H9 (cell line): ENCODE measurements around the gene GJA9. TPM values are rescaled to one million over a fixed set of nuclear protein-coding genes. Genes with fewer than 3 reads are reported as not detected.

ENCODE experiments used
- DNase-seq: peaks from one replicate; pipeline ENCODE4 v3.0.0-alpha.2; 2017
- H2AFZ ChIP-seq: one replicate; pipeline ENCODE4 v1.6.1; 2013; ENCODE audit warnings: mild to moderate bottlenecking, low read length, control low read depth, moderate library complexity
- H2AK5ac ChIP-seq: 2 replicates; pipeline ENCODE4 v1.6.1; 2013; ENCODE audit warnings: low read length, control low read depth, mixed read lengths; ENCODE audit not compliant: insufficient read length
- H2BK120ac ChIP-seq: one replicate; pipeline ENCODE4 v1.6.1; 2013; ENCODE audit warnings: low read depth, mild to moderate bottlenecking, low read length, control low read depth, inconsistent platforms; ENCODE audit not compliant: poor library complexity, severe bottlenecking
- H2BK12ac ChIP-seq: 2 replicates; pipeline ENCODE4 v1.6.1; 2013; ENCODE audit warnings: low read length, control low read depth, mixed read lengths, low read depth; ENCODE audit not compliant: insufficient read length
- H2BK15ac ChIP-seq: 2 replicates; pipeline ENCODE4 v1.6.1; 2013; ENCODE audit warnings: low read depth, low read length, control low read depth
- H2BK20ac ChIP-seq: one replicate; pipeline ENCODE4 v1.6.1; 2013; ENCODE audit warnings: low read depth, mild to moderate bottlenecking, low read length, control low read depth, inconsistent platforms; ENCODE audit not compliant: poor library complexity, severe bottlenecking
- H2BK5ac ChIP-seq: 2 replicates; pipeline ENCODE4 v1.6.1; 2013; ENCODE audit warnings: low read length, control low read depth, mixed read lengths; ENCODE audit not compliant: insufficient read length
- H3K14ac ChIP-seq: 2 replicates; pipeline ENCODE4 v1.6.1; 2013; ENCODE audit warnings: low read length, control low read depth; ENCODE audit not compliant: insufficient read depth
- H3K18ac ChIP-seq: 2 replicates; pipeline ENCODE4 v1.6.1; 2013; ENCODE audit warnings: low read depth, mild to moderate bottlenecking, mixed read lengths, low read length, control low read depth; ENCODE audit not compliant: insufficient read length
- H3K23ac ChIP-seq: 2 replicates; pipeline ENCODE4 v1.6.1; 2013; ENCODE audit warnings: low read length, control low read depth, mixed read lengths, low read depth; ENCODE audit not compliant: insufficient read length
- H3K23me2 ChIP-seq: 2 replicates; pipeline ENCODE4 v1.6.1; 2013; ENCODE audit warnings: low read depth, mild to moderate bottlenecking, mixed read lengths, low read length, control low read depth; ENCODE audit not compliant: insufficient read length, poor library complexity, severe bottlenecking
- H3K27ac ChIP-seq: 2 replicates; pipeline ENCODE4 v1.5.1; 2013; ENCODE audit warnings: low read length, control low read depth, mixed read lengths, low read depth; ENCODE audit not compliant: insufficient read length
- H3K27me3 ChIP-seq: 2 replicates; pipeline ENCODE4 v1.6.1; 2013; ENCODE audit warnings: low read length, control low read depth, inconsistent platforms; ENCODE audit not compliant: insufficient read depth
- H3K4ac ChIP-seq: 2 replicates; pipeline ENCODE4 v1.6.1; 2013; ENCODE audit warnings: low read depth, mild to moderate bottlenecking, control low read depth, inconsistent platforms, low read length, moderate library complexity
- H3K4me1 ChIP-seq: 2 replicates; pipeline ENCODE4 v1.6.1; 2013; ENCODE audit warnings: low read length, control low read depth, inconsistent platforms; ENCODE audit not compliant: insufficient read depth
- H3K4me2 ChIP-seq: 2 replicates; pipeline ENCODE4 v1.6.1; 2013; ENCODE audit warnings: low read length, control low read depth, mixed read lengths; ENCODE audit not compliant: insufficient read length, insufficient read depth
- H3K56ac ChIP-seq: 2 replicates; pipeline ENCODE4 v1.6.1; 2013; ENCODE audit warnings: low read depth, mild to moderate bottlenecking, mixed read lengths, low read length, control low read depth; ENCODE audit not compliant: insufficient read length
- H3K79me1 ChIP-seq: 2 replicates; pipeline ENCODE4 v1.6.1; 2013; ENCODE audit warnings: low read depth, mild to moderate bottlenecking, moderate library complexity, low read length, control low read depth, inconsistent platforms; ENCODE audit not compliant: insufficient read depth, poor library complexity, severe bottlenecking
- H3K79me2 ChIP-seq: 2 replicates; pipeline ENCODE4 v1.6.1; 2013; ENCODE audit warnings: low read length, control low read depth, inconsistent platforms; ENCODE audit not compliant: insufficient read depth
- H3K9ac ChIP-seq: 2 replicates; pipeline ENCODE4 v1.6.1; 2013; ENCODE audit warnings: low read length, control low read depth, mixed read lengths; ENCODE audit not compliant: insufficient read length; ENCODE audit errors: extremely low read depth
- H3K9me3 ChIP-seq: one replicate; pipeline ENCODE4 v1.6.1; 2013; ENCODE audit warnings: low read depth, low read length, inconsistent platforms; ENCODE audit not compliant: control insufficient read depth
- H3T11ph ChIP-seq: one replicate; pipeline ENCODE4 v1.6.1; 2013; ENCODE audit warnings: mild to moderate bottlenecking, low read length, control low read depth, inconsistent platforms
- H4K20me1 ChIP-seq: one replicate; pipeline ENCODE4 v1.6.1; 2013; ENCODE audit not compliant: control insufficient read depth, insufficient read length, insufficient read depth
- H4K5ac ChIP-seq: 2 replicates; pipeline ENCODE4 v1.6.1; 2013; ENCODE audit warnings: low read depth, mild to moderate bottlenecking, mixed read lengths, low read length, control low read depth; ENCODE audit not compliant: insufficient read length
- H4K8ac ChIP-seq: replicated peaks from 2 replicates; pipeline ENCODE4 v1.6.1; 2013; ENCODE audit warnings: low read length, control low read depth, mixed read lengths, low read depth; ENCODE audit not compliant: insufficient read length
- H4K91ac ChIP-seq: 2 replicates; pipeline ENCODE4 v1.6.1; 2013; ENCODE audit warnings: low read depth, mild to moderate bottlenecking, moderate library complexity, mixed read lengths, low read length, control low read depth; ENCODE audit not compliant: insufficient read length
- H3K27ac Mint-ChIP-seq, 3 experiments: 2 replicates in 2 of 3; 3 replicates in 1 of 3; pipeline ENCODE4 v1.8.0; 2020 to 2021; ENCODE audit warnings: mixed read lengths in 3 of 3, mild to moderate bottlenecking in 1 of 3, moderate library complexity in 1 of 3
- H3K27me3 Mint-ChIP-seq: 2 replicates; pipeline ENCODE4 v1.8.0; 2021; ENCODE audit warnings: low read depth, mild to moderate bottlenecking, moderate library complexity, mixed read lengths
- H3K36me3 Mint-ChIP-seq, 3 experiments: 2 replicates in 2 of 3; 3 replicates in 1 of 3; pipeline ENCODE4 v1.8.0; 2020 to 2021; ENCODE audit warnings: low read depth in 3 of 3, mixed read lengths in 3 of 3; ENCODE audit not compliant: insufficient read depth in 1 of 3
- H3K4me1 Mint-ChIP-seq, 2 experiments: 2 replicates each; pipeline ENCODE4 v1.8.0; 2020; ENCODE audit warnings: mixed read lengths in 2 of 2
- H3K4me3 Mint-ChIP-seq, 2 experiments: 2 replicates in 1 of 2; 3 replicates in 1 of 2; pipeline ENCODE4 v1.8.0; 2020 to 2021; ENCODE audit warnings: mild to moderate bottlenecking in 2 of 2, mixed read lengths in 2 of 2, moderate library complexity in 1 of 2
- H3K9me3 Mint-ChIP-seq, 2 experiments: 2 replicates in 1 of 2; 3 replicates in 1 of 2; pipeline ENCODE4 v1.8.0; 2020; ENCODE audit warnings: mild to moderate bottlenecking in 2 of 2, mixed read lengths in 2 of 2, moderate library complexity in 1 of 2
- WGBS: extraction: QIAGEN DNeasy Blood & Tissue Kit; methylation state at CpG from one replicate; pipeline ENCODE4 v1.1.7; 2013; ENCODE audit warnings: missing lambda C conversion rate, low lambda C conversion rate, mixed read lengths; ENCODE audit not compliant: insufficient read length; ENCODE audit errors: extremely low coverage; 5-methylcytosine and 5-hydroxymethylcytosine counted together
- total RNA-seq: library from RNA; stranded (reverse); gene quantifications from 2 replicates; pipeline ENCODE4 v1.2.1, GENCODE V29; 2021
- TF ChIP-seq, protein P1 (sequence below): fragments of 200-600 bp; sonication (generic); conservative IDR thresholded peaks from 3 replicates; pipeline ENCODE4 v1.8.0; 2021; ENCODE audit warnings: antibody characterized with exemption, mild to moderate bottlenecking

GJA9 gene
- total RNA-seq, 1 experiment from 2014 or later = not detected

DNA sequence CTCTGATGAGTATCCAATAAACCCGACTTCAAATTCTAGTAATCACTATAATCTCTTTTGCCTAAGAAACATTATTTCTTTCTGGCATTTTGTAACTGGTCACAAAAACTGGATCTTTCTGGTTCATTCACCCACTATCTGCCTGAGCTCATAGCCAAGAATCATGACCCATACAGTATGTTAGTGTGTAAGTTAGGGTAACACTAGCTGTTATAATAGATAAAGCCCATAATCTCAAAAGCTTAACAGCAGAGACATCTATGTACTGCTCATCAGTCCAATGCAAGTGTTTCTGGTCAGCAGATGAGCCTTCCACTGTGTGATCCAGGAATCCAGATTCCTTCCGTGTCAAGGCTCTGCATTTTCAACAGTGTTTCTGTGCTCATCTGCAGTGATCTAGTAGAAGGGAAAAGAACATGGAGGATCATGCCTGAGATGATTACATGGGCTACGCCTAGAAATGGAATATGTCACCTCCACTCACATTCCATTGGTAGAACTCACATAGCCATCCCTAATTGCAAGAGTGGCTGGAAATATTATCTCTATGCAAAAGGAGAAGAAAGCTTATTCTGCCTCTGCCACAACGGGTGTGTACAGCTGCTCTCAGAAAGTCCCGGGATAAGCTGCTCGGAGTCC lies 49.5 kb downstream of the GJA9 start:
- no peaks in the 10 kb centered on the region for H3K9me3 ChIP-seq
- no peaks in the 10 kb centered on the region for H3K9me3 Mint-ChIP-seq

More for the DNA sequence above, 49.5 kb downstream of the GJA9 start:
- Histone ChIP-seq H3T11ph (no peak overlapping the region), H4K20me1 (no peaks in the 10 kb centered on the region), H4K8ac (no peak overlapping the region), H2BK12ac (no peak overlapping the region), H2BK120ac (no peak overlapping the region), H3K9ac (no peak overlapping the region), H3K14ac (no peak overlapping the region), H3K18ac (no peak overlapping the region), H2BK15ac (no peak overlapping the region), H2BK5ac (no peak overlapping the region), H3K4ac (no peak overlapping the region), H3K23ac (no peak overlapping the region), H2BK20ac (no peak overlapping the region), H3K23me2 (no peaks in the 10 kb centered on the region), H3K4me1 (no peaks in the 10 kb centered on the region; the same call in 1 of the 2 replicates), H4K5ac (no peak overlapping the region), H3K27ac (no peak overlapping the region), H3K79me2 (no peaks in the 10 kb centered on the region), H2AFZ (no peak overlapping the region), H3K27me3 (no peaks in the 10 kb centered on the region), H3K79me1 (no peaks in the 10 kb centered on the region), H4K91ac (no peak overlapping the region), H3K56ac (no peak overlapping the region), H3K4me2 (no peak overlapping the region), H2AK5ac (no peak overlapping the region)
- H3K36me3 Mint-ChIP-seq = no peaks in the 10 kb centered on the region
- H3K27ac Mint-ChIP-seq = no peak overlapping the region
- peaks cover 11 to 15% of the 10 kb centered on the region in 2 experiments for H3K4me1 Mint-ChIP-seq
- H3K4me3 Mint-ChIP-seq = no peak overlapping the region
- no peak for DNase-seq
- TF ChIP-seq, protein P1, sequence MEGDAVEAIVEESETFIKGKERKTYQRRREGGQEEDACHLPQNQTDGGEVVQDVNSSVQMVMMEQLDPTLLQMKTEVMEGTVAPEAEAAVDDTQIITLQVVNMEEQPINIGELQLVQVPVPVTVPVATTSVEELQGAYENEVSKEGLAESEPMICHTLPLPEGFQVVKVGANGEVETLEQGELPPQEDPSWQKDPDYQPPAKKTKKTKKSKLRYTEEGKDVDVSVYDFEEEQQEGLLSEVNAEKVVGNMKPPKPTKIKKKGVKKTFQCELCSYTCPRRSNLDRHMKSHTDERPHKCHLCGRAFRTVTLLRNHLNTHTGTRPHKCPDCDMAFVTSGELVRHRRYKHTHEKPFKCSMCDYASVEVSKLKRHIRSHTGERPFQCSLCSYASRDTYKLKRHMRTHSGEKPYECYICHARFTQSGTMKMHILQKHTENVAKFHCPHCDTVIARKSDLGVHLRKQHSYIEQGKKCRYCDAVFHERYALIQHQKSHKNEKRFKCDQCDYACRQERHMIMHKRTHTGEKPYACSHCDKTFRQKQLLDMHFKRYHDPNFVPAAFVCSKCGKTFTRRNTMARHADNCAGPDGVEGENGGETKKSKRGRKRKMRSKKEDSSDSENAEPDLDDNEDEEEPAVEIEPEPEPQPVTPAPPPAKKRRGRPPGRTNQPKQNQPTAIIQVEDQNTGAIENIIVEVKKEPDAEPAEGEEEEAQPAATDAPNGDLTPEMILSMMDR = no peak
- no CpG with 5 or more reads among the region's 6 CpGs for WGBS
- H3K27me3 Mint-ChIP-seq = peaks cover 6% of the 10 kb centered on the region
